ENCODE measurements around the gene PTGS1. TPM values are rescaled to one million over a fixed set of nuclear protein-coding genes. Genes with fewer than 3 reads are reported as not detected.

Gene PTGS1
- total and polyA plus RNA-seq, 9 of the 15 experiments (the other 6 are each of a cell fraction or from before 2014, with no cell fraction given), result 3.4 to 12.9 (median 5.3) TPM

DNA sequence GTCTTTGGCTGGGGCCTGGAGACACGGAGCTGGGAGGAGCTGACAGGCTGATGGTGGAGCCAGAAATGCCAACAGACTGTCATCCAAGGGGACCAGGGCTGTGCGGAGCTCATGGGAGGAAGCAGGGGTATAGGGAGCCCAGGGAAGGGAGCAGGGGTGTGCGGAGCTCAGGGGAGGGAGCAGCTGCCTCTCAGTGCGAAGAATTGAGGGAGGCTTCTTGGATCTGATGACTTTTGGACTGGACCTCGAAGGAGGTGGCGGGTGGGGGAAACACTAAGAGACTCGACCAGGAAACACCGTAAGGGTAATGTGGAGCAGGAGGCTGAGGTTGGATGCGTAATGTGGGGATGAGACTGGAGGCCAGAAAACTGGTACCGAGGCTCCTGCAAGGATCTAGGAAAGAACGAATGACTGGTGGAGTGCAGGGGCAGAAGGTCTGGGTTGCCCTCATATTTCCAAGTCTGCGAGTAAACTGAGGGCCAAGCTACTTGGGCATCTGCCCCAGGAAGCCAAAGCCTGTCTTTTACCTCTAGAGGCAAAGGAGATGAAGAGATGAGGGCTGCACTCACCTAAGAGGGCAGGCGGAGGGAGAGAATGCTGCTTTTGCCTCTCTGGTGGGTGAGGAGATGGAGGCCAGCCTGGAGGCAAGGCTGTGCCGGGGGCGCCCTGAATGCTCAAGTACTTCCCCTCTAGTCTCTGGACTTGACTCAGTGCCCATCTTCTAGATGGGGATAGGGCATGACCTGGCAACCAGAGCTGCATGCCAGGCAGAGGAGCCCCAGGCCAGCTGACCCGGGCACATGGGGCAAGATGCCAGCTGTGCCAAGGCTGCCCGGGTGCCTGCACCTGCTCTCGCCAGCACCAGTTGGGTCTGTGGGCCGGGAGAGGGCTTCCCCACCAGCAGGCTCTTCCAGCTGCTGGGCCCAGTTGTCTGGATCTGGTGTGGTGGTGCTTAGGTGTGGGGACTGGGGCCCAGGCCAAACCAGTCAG is 2.3 kb downstream of the PTGS1 start:
- Histone ChIP-seq H3K79me2 (ENCODE audit: control insufficient read depth, insufficient read depth, low read length) (no peaks in the 10 kb centered on the region; the same call in 2 of the 3 replicates), H2AFZ (ENCODE audit: low read depth, low read length) (no peak overlapping the region), H3K27me3 (ENCODE audit: control insufficient read depth in 2 of 2, insufficient read depth in 2 of 2, low read length in 2 of 2) (no peaks in the 10 kb centered on the region), H3K9me1 (ENCODE audit: control insufficient read depth, insufficient read depth, low read length) (peaks cover 10% of the 10 kb centered on the region), H3K4me1 (replicated peaks in 1 of 2; ENCODE audit: control insufficient read depth in 2 of 2, insufficient read depth in 2 of 2, low read length in 2 of 2) (peaks cover 53 to 58% of the 10 kb centered on the region in 2 experiments), H3K4me2 (ENCODE audit: insufficient read depth, low read length) (no peak overlapping the region; the same call in 1 of the 2 replicates), H3K36me3 (ENCODE audit: control insufficient read depth, insufficient read depth, low read length) (no peaks in the 10 kb centered on the region; the same call in 2 of the 3 replicates), H3K9me3 (replicated peaks; ENCODE audit: control insufficient read depth, insufficient read depth, low read depth, low read length) (0 out of 2 replicates have a peak, but pooled peaks cover 2% of the 10 kb centered on the region), H3K27ac (ENCODE audit: extremely low read depth, low read depth, low read length) (no peak overlapping the region), H3K9ac (ENCODE audit: insufficient read depth in 1 of 2, low read depth in 2 of 2, low read length in 2 of 2) (peak overlapping the region in 1 of 2 experiments; percentile 24; a peak in 1 of 4 replicates), H3K4me3 (no peak overlapping the region), H4K20me1 (replicated peaks; ENCODE audit: control insufficient read depth, insufficient read depth, low read length) (no peaks in the 10 kb centered on the region)
- BruUV-seq (replicated peaks), result no TSS peak
- intact Hi-C loops (cut with micrococcal nuclease) (no loop called here), in situ Hi-C loops (cut with MboI) (loop anchor here (10.0 kb wide), 1 partner anchor 72 kb away; no protein-coding TSS in a partner anchor)
- ATAC-seq (no peak), DNase-seq (ENCODE audit: extremely low read depth in 1 of 4, low spot score in 3 of 4) (no peak), FAIRE-seq (peak; percentile 23)
- CTCF ChIA-PET (ENCODE audit: low intra/inter-chr PET ratio), result no interaction called here
- 72% methylated on average over 17 of the region's 19 CpGs for WGBS (ENCODE audit: insufficient coverage, low coverage, missing lambda C conversion rate)
- POLR2A ChIA-PET, result no interaction called here
- TF ChIP-seq ZBED1 (IDR thresholded peaks at IDR 0.05), result no peak
- no peak for TF ChIP-seq PHTF2 (CRISPR knock-in tag; IDR thresholded peaks at IDR 0.05)
- no peak for TF ChIP-seq REST (IDR thresholded peaks at IDR 0.05; ENCODE audit: borderline replicate concordance)
- no peak for TF ChIP-seq REST (CRISPR knock-in tag; IDR thresholded peaks at IDR 0.05; ENCODE audit: low read depth)
- no peak for TF ChIP-seq ZNF699 (CRISPR knock-in tag; IDR thresholded peaks at IDR 0.05; ENCODE audit: insufficient replicate concordance)
- TF ChIP-seq NFYB (IDR thresholded peaks at IDR 0.05; ENCODE audit: extremely low read depth, insufficient read length), result no peak
- TF ChIP-seq LCOR (CRISPR knock-in tag; IDR thresholded peaks at IDR 0.05), result no peak
- TF ChIP-seq, protein P1, sequence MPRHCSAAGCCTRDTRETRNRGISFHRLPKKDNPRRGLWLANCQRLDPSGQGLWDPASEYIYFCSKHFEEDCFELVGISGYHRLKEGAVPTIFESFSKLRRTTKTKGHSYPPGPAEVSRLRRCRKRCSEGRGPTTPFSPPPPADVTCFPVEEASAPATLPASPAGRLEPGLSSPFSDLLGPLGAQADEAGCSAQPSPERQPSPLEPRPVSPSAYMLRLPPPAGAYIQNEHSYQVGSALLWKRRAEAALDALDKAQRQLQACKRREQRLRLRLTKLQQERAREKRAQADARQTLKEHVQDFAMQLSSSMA (CRISPR knock-in tag; IDR thresholded peaks at IDR 0.05), result no peak
- no peak for TF ChIP-seq ZNF280B (CRISPR knock-in tag; IDR thresholded peaks at IDR 0.05)
- no peak for TF ChIP-seq SETDB1 (IDR thresholded peaks at IDR 0.05; ENCODE audit: low read length)
